ENCODE measurements around the gene UBP1.
A peak's percentile ranks its signal among the peaks of the same experiment; 100 is the strongest.
"Not testable (repeated sequence)": the region's sequence is repeated elsewhere in the genome, so short reads cannot be mapped to it uniquely, and the experiment has no call there.

UBP1 gene

GRCh38 chr3:33437556-33438283 is 2.5 kb downstream of the UBP1 start:
- peak; percentile 74 for DNase-seq (ENCODE audit: low read depth, low spot score)

GRCh38 chr3:33433843-33434242 is 6.4 kb downstream of the UBP1 start:
- DNase-seq (ENCODE audit: low read depth, low spot score), result peak; percentile 41

GRCh38 chr3:33430571-33430970 is 9.6 kb downstream of the UBP1 start:
- DNase-seq (ENCODE audit: low read depth, low spot score), result no peak

GRCh38 chr3:33430061-33430460 is 10.1 kb downstream of the UBP1 start:
- DNase-seq (ENCODE audit: low read depth, low spot score), result no peak

GRCh38 chr3:33429306-33429705 is 10.9 kb downstream of the UBP1 start:
- not testable (repeated sequence) for DNase-seq (ENCODE audit: low read depth, low spot score)

- no peak for DNase-seq (ENCODE audit: low read depth, low spot score)
Measured at GRCh38 chr3:33428734-33429133, 11.5 kb downstream of the UBP1 start.

- no peak for DNase-seq (ENCODE audit: low read depth, low spot score)
Measured at GRCh38 chr3:33426630-33427317, 13.4 kb downstream of the UBP1 start.

GRCh38 chr3:33426068-33426467 is 14.1 kb downstream of the UBP1 start:
- DNase-seq (ENCODE audit: low read depth, low spot score), result no peak

GRCh38 chr3:33425453-33425852 is 14.8 kb downstream of the UBP1 start:
- DNase-seq (ENCODE audit: low read depth, low spot score), result no peak

- no peak for DNase-seq (ENCODE audit: low read depth, low spot score)
Measured at GRCh38 chr3:33424606-33425452, 15.4 kb downstream of the UBP1 start.

- no peak for DNase-seq (ENCODE audit: low read depth, low spot score)
Measured at GRCh38 chr3:33420966-33421365, 19.2 kb downstream of the UBP1 start.

GRCh38 chr3:33419948-33420347 is 20.3 kb downstream of the UBP1 start:
- no peak for DNase-seq (ENCODE audit: low read depth, low spot score)

- no peak for DNase-seq (ENCODE audit: low read depth, low spot score)
Measured at GRCh38 chr3:33417066-33417673, 23.0 kb downstream of the UBP1 start.

GRCh38 chr3:33410816-33411215 is 29.4 kb downstream of the UBP1 start:
- DNase-seq (ENCODE audit: low read depth, low spot score), result not testable (repeated sequence)

GRCh38 chr3:33403756-33404155 is 36.4 kb downstream of the UBP1 start:
- peak; percentile 34 for DNase-seq (ENCODE audit: low read depth, low spot score)

GRCh38 chr3:33402936-33403335 is 37.3 kb downstream of the UBP1 start:
- DNase-seq (ENCODE audit: low read depth, low spot score), result no peak

- DNase-seq (ENCODE audit: low read depth, low spot score), result peak; percentile 44
Measured at GRCh38 chr3:33401781-33402180, 38.4 kb downstream of the UBP1 start.

- no peak for DNase-seq (ENCODE audit: low read depth, low spot score)
Measured at GRCh38 chr3:33398410-33398809, 41.8 kb downstream of the UBP1 start.

GRCh38 chr3:33395900-33396299 is 44.3 kb downstream of the UBP1 start:
- DNase-seq (ENCODE audit: low read depth, low spot score), result no peak

GRCh38 chr3:33394403-33395054 is 45.7 kb downstream of the UBP1 start:
- DNase-seq (ENCODE audit: low read depth, low spot score), result no peak

- peak; percentile 86 for DNase-seq (ENCODE audit: low read depth, low spot score)
Measured at GRCh38 chr3:33392703-33393125, 47.5 kb downstream of the UBP1 start.

Data from astrocyte of the hippocampus (primary cell).